ENCODE measurements around the gene TUBB4A. TPM values are rescaled to one million over a fixed set of nuclear protein-coding genes. Genes with fewer than 3 reads are reported as not detected.
"Not testable (repeated sequence)": the region's sequence is repeated elsewhere in the genome, so short reads cannot be mapped to it uniquely, and the experiment has no call there.

The TUBB4A gene
- 8.6 TPM for polyA plus RNA-seq (2012; ENCODE audit: low read depth, missing spikeins)

- FAIRE-seq (peak; percentile 95), DNase-seq (ENCODE audit: insufficient read length, low spot score) (peak; percentile 79)
- TF ChIP-seq POLR2AphosphoS5 (IDR thresholded peaks at IDR 0.05; ENCODE audit: low read depth, low read length): no peak
- TF ChIP-seq PAX5 (IDR thresholded peaks at IDR 0.05; ENCODE audit: insufficient read depth, low read length, severe bottlenecking): peak; percentile 86
These were observed at the start of gene TUBB4A for GRCh38 chr19:6501740-6502648. Gene TUBB4A, minus strand, starts transcription at chr19:6502309. Its CDS starts 97 bp downstream, at chr19:6502212.

- DNase-seq (ENCODE audit: insufficient read length, low spot score): no peak
- FAIRE-seq: peak; percentile 73
- TF ChIP-seq PAX5 (IDR thresholded peaks at IDR 0.05; ENCODE audit: insufficient read depth, low read length, severe bottlenecking) (no peak), POLR2A (IDR thresholded peaks at IDR 0.05; ENCODE audit: low read depth, low read length) (no peak), POLR2AphosphoS5 (IDR thresholded peaks at IDR 0.05; ENCODE audit: low read depth, low read length) (no peak), TAF1 (IDR thresholded peaks at IDR 0.05; ENCODE audit: low read depth, low read length) (no peak), POU2F2 (IDR thresholded peaks at IDR 0.05; ENCODE audit: low read depth, low read length) (no peak), SPI1 (IDR thresholded peaks at IDR 0.05; ENCODE audit: low read depth, low read length) (no peak)
These were observed 49.0 kb upstream of the TUBB4A start for GRCh38 chr19:6551091-6551490.

- not testable (repeated sequence) for DNase-seq (ENCODE audit: insufficient read length, low spot score); FAIRE-seq
These were observed 48.6 kb upstream of the TUBB4A start for GRCh38 chr19:6550679-6551078.

GRCh38 chr19:6543866-6544347 is 41.8 kb upstream of the TUBB4A start:
- DNase-seq (ENCODE audit: insufficient read length, low spot score) (no peak), FAIRE-seq (peak; percentile 52)
- no peak for TF ChIP-seq POLR2AphosphoS5 (IDR thresholded peaks at IDR 0.05; ENCODE audit: low read depth, low read length)
- TF ChIP-seq PAX5 (IDR thresholded peaks at IDR 0.05; ENCODE audit: insufficient read depth, low read length, severe bottlenecking): no peak
- TF ChIP-seq TAF1 (IDR thresholded peaks at IDR 0.05; ENCODE audit: low read depth, low read length): no peak
- no peak; the same call in 1 of the 2 replicates for TF ChIP-seq POLR2A (IDR thresholded peaks at IDR 0.05; ENCODE audit: low read depth, low read length)
- TF ChIP-seq SPI1 (IDR thresholded peaks at IDR 0.05; ENCODE audit: low read depth, low read length): no peak
- TF ChIP-seq POU2F2 (IDR thresholded peaks at IDR 0.05; ENCODE audit: low read depth, low read length): no peak

- TF ChIP-seq POLR2AphosphoS5 (IDR thresholded peaks at IDR 0.05; ENCODE audit: low read depth, low read length): peak; percentile 53; the same call in 1 of the 2 replicates
- TF ChIP-seq PAX5 (IDR thresholded peaks at IDR 0.05; ENCODE audit: insufficient read depth, low read length, severe bottlenecking): no peak
- DNase-seq (ENCODE audit: insufficient read length, low spot score): no peak
These were observed 39.0 kb upstream of the TUBB4A start for GRCh38 chr19:6540918-6541689.

GRCh38 chr19:6539514-6539913 is 37.4 kb upstream of the TUBB4A start:
- TF ChIP-seq POLR2AphosphoS5 (IDR thresholded peaks at IDR 0.05; ENCODE audit: low read depth, low read length) (peak; percentile 85), PAX5 (IDR thresholded peaks at IDR 0.05; ENCODE audit: insufficient read depth, low read length, severe bottlenecking) (no peak), SPI1 (IDR thresholded peaks at IDR 0.05; ENCODE audit: low read depth, low read length) (no peak), POLR2A (IDR thresholded peaks at IDR 0.05; ENCODE audit: low read depth, low read length) (peak; percentile 57; the same call in 1 of the 2 replicates), TAF1 (IDR thresholded peaks at IDR 0.05; ENCODE audit: low read depth, low read length) (no peak), POU2F2 (IDR thresholded peaks at IDR 0.05; ENCODE audit: low read depth, low read length) (no peak)
- no peak for DNase-seq (ENCODE audit: insufficient read length, low spot score)
- FAIRE-seq: peak; percentile 28

More at GRCh38 chr19:6540918-6541689, 39.0 kb upstream of the TUBB4A start:
- FAIRE-seq: peak; percentile 13

GRCh38 chr19:6535558-6536137 is 33.5 kb upstream of the TUBB4A start:
- TF ChIP-seq POLR2AphosphoS5 (IDR thresholded peaks at IDR 0.05; ENCODE audit: low read depth, low read length) (no peak), POU2F2 (IDR thresholded peaks at IDR 0.05; ENCODE audit: low read depth, low read length) (no peak), SPI1 (IDR thresholded peaks at IDR 0.05; ENCODE audit: low read depth, low read length) (no peak), TAF1 (IDR thresholded peaks at IDR 0.05; ENCODE audit: low read depth, low read length) (no peak)
- DNase-seq (ENCODE audit: insufficient read length, low spot score) (no peak), FAIRE-seq (no peak)

GRCh38 chr19:6534451-6535093 is 32.5 kb upstream of the TUBB4A start:
- FAIRE-seq: no peak
- TF ChIP-seq POLR2AphosphoS5 (IDR thresholded peaks at IDR 0.05; ENCODE audit: low read depth, low read length) (no peak), POLR2A (IDR thresholded peaks at IDR 0.05; ENCODE audit: low read depth, low read length) (0 out of 2 replicates have a peak, but pooled peaks have one; percentile 10)
- no peak for DNase-seq (ENCODE audit: insufficient read length, low spot score)

- TF ChIP-seq POU2F2 (IDR thresholded peaks at IDR 0.05; ENCODE audit: low read depth, low read length) (no peak), SPI1 (IDR thresholded peaks at IDR 0.05; ENCODE audit: low read depth, low read length) (no peak), PAX5 (IDR thresholded peaks at IDR 0.05; ENCODE audit: insufficient read depth, low read length, severe bottlenecking) (no peak), TAF1 (IDR thresholded peaks at IDR 0.05; ENCODE audit: low read depth, low read length) (no peak), POLR2A (IDR thresholded peaks at IDR 0.05; ENCODE audit: low read depth, low read length) (no peak), POLR2AphosphoS5 (IDR thresholded peaks at IDR 0.05; ENCODE audit: low read depth, low read length) (no peak)
- no peak for FAIRE-seq
- DNase-seq (ENCODE audit: insufficient read length, low spot score): no peak
These were observed 31.8 kb upstream of the TUBB4A start for GRCh38 chr19:6533746-6534418.

Measured in GM12891 (cell line).